HepG2 (cell line): Measurements from ENCODE around the gene DRAXIN. TPM values are rescaled to one million over a fixed set of nuclear protein-coding genes. Genes with fewer than 3 reads are reported as not detected.
A peak's percentile ranks its signal among the peaks of the same experiment; 100 is the strongest.

ENCODE experiments used
- HNRNPK ChIP-seq: fragments of 200-400 bp; formaldehyde crosslinking; IDR thresholded peaks from 2 replicates; pipeline ENCODE4 v1.6.1; 2018; ENCODE audit warnings: low read length, low read depth, moderate library complexity, mild to moderate bottlenecking; ENCODE audit not compliant: poor library complexity, severe bottlenecking
- HNRNPL ChIP-seq: fragments of 200-400 bp; formaldehyde crosslinking; IDR thresholded peaks from 2 replicates; pipeline ENCODE4 v1.6.1; 2017; ENCODE audit warnings: mild to moderate bottlenecking, low read depth, low read length
- KDM5B ChIP-seq: sonication (generic); formaldehyde crosslinking; IDR thresholded peaks from 2 replicates; pipeline ENCODE4 v1.4.0; 2020; ENCODE audit warnings: missing genetic modification reagents, mild to moderate bottlenecking, borderline replicate concordance
- MAF1 ChIP-seq: sonication (generic); formaldehyde crosslinking; IDR thresholded peaks from 2 replicates; pipeline ENCODE4 v1.5.0; 2020; ENCODE audit warnings: missing genetic modification reagents, borderline replicate concordance
- MXI1 ChIP-seq: IDR thresholded peaks from 3 replicates; pipeline ENCODE4 v1.6.1; 2012; ENCODE audit warnings: low read depth, low read length, inconsistent platforms, borderline replicate concordance
- PAX8 ChIP-seq: sonication (generic); formaldehyde crosslinking; IDR thresholded peaks from 2 replicates; pipeline ENCODE4 v1.8.0; 2022; ENCODE audit warnings: mild to moderate bottlenecking, missing genetic modification reagents, borderline replicate concordance
- PHF20 ChIP-seq: sonication (generic); formaldehyde crosslinking; IDR thresholded peaks from 2 replicates; pipeline ENCODE4 v1.5.0; 2020; ENCODE audit warnings: mild to moderate bottlenecking, missing genetic modification reagents
- POLR2G ChIP-seq: fragments of 200-400 bp; formaldehyde crosslinking; IDR thresholded peaks from 2 replicates; pipeline ENCODE4 v1.6.1; 2018; ENCODE audit warnings: mild to moderate bottlenecking, low read depth, low read length, moderate library complexity
- RBFOX2 ChIP-seq: fragments of 200-400 bp; formaldehyde crosslinking; IDR thresholded peaks from 2 replicates; pipeline ENCODE4 v1.6.1; 2017; ENCODE audit warnings: low read depth, mild to moderate bottlenecking, low read length
- TAF1 ChIP-seq: sonication (generic); formaldehyde crosslinking; IDR thresholded peaks from 2 replicates; pipeline ENCODE4 v1.4.0; 2020; ENCODE audit warnings: missing genetic modification reagents
- TFE3 ChIP-seq: IDR thresholded peaks from 2 replicates; pipeline ENCODE4 v1.6.1; 2016
- TRIM22 ChIP-seq: fragments of 450-650 bp; IDR thresholded peaks from 2 replicates; pipeline ENCODE4 v1.6.1; 2017
- ZBTB3 ChIP-seq: sonication (generic); formaldehyde crosslinking; IDR thresholded peaks from 2 replicates; pipeline ENCODE4 v1.4.0; 2020; ENCODE audit warnings: low read depth, mild to moderate bottlenecking, moderate library complexity, missing genetic modification reagents, borderline replicate concordance
- ZMYM4 ChIP-seq: sonication (generic); formaldehyde crosslinking; IDR thresholded peaks from 2 replicates; pipeline ENCODE4 v1.8.1; 2023; ENCODE audit warnings: mild to moderate bottlenecking, missing genetic modification reagents
- ZNF143 ChIP-seq: sonication (generic); formaldehyde crosslinking; IDR thresholded peaks from 2 replicates; pipeline ENCODE4 v1.4.0; 2020; ENCODE audit warnings: missing genetic modification reagents
- ZNF331 ChIP-seq: sonication (generic); formaldehyde crosslinking; IDR thresholded peaks from 2 replicates; pipeline ENCODE4 v1.4.0; 2020; ENCODE audit warnings: missing genetic modification reagents
- ZNF547 ChIP-seq: sonication (generic); formaldehyde crosslinking; IDR thresholded peaks from 2 replicates; pipeline ENCODE4 v1.5.1; 2020; ENCODE audit warnings: mild to moderate bottlenecking, missing genetic modification reagents
- ZNF552 ChIP-seq: sonication (generic); formaldehyde crosslinking; IDR thresholded peaks from 2 replicates; pipeline ENCODE4 v1.9.0; 2022; ENCODE audit warnings: missing genetic modification reagents, mild to moderate bottlenecking, borderline replicate concordance
- ZNF564 ChIP-seq: sonication (generic); formaldehyde crosslinking; IDR thresholded peaks from 2 replicates; pipeline ENCODE4 v1.8.1; 2023; ENCODE audit warnings: mild to moderate bottlenecking, missing genetic modification reagents
- ZNF687 ChIP-seq: sonication (generic); formaldehyde crosslinking; IDR thresholded peaks from 2 replicates; pipeline ENCODE4 v1.5.1; 2020; ENCODE audit warnings: mild to moderate bottlenecking, missing genetic modification reagents, moderate library complexity
- ZNF883 ChIP-seq: sonication (generic); formaldehyde crosslinking; IDR thresholded peaks from 2 replicates; pipeline ENCODE4 v1.5.1; 2020; ENCODE audit warnings: mild to moderate bottlenecking, missing genetic modification reagents; ENCODE audit errors: not compliant biosample characterization
- polyA plus RNA-seq, 8 experiments: library from polyadenylated mRNA; depleted of rRNA in 3 of 8; stranded (reverse) in 7 of 8; unstranded in 1 of 8; fragments of >200 nt; fragmentation: Illumina TruSeq in 4 of 8; extraction: Trizol in 4 of 8; gene quantifications; 2 replicates each; pipeline versions ENCODE4 v1.2.1 to v1.2.3, GENCODE V29; 2011 to 2016; ENCODE audit warnings: low read depth in 4 of 8, missing spikeins in 1 of 8, mixed read lengths in 1 of 8; ENCODE audit not compliant: insufficient read depth in 1 of 8
- total RNA-seq, 5 experiments: library from RNA; depleted of rRNA; stranded (reverse); fragments of >200 nt; fragmentation: Illumina TruSeq; extraction: Trizol; gene quantifications; 2 replicates each; pipeline ENCODE4 v1.2.3, GENCODE V29; 2016; ENCODE audit warnings: low read depth in 1 of 5

Gene DRAXIN
- total and polyA plus RNA-seq, 2 of the 13 experiments (the other 11 are each of a cell fraction or from before 2014, with no cell fraction given), result 0.02 TPM; not detected in 1

- TF ChIP-seq ZNF687 (CRISPR knock-in tag) (peak; percentile 80), HNRNPL (no peak), MXI1 (peak; percentile 96; the same call in 2 of the 3 replicates), ZNF547 (CRISPR knock-in tag) (peak; percentile 38; the same call in 1 of the 2 replicates), TRIM22 (no peak), KDM5B (CRISPR knock-in tag) (peak; percentile 88; the same call in 1 of the 2 replicates), TFE3 (CRISPR knock-in tag) (peak; percentile 61; the same call in 1 of the 2 replicates), ZNF883 (peak; percentile 71), ZMYM4 (CRISPR knock-in tag) (peak; percentile 71), PAX8 (CRISPR knock-in tag) (0 out of 2 replicates have a peak, but pooled peaks have one; percentile 30), MAF1 (CRISPR knock-in tag) (no peak), PHF20 (CRISPR knock-in tag) (0 out of 2 replicates have a peak, but pooled peaks have one; percentile 41), RBFOX2 (peak; percentile 75), ZNF331 (CRISPR knock-in tag) (0 out of 2 replicates have a peak, but pooled peaks have one; percentile 8), HNRNPK (no peak), ZNF143 (peak; percentile 62), ZBTB3 (CRISPR knock-in tag) (0 out of 2 replicates have a peak, but pooled peaks have one; percentile 39), ZNF564 (no peak), TAF1 (CRISPR knock-in tag) (no peak), ZNF552 (CRISPR knock-in tag) (0 out of 2 replicates have a peak, but pooled peaks have one; percentile 25), POLR2G (peak; percentile 51; the same call in 1 of the 2 replicates)
These were observed 44.6 kb downstream of the DRAXIN start, which contains the start of gene AGTRAP (continued) for GRCh38 chr1:11735854-11736745.
